GM18858 (cell line): ENCODE measurements around the gene MATN4.

Experiments
- ATAC-seq: cut with Tn5 transposase; IDR thresholded peaks from one replicate; pipeline ENCODE4 v1.9.1; 2021; ENCODE audit not compliant: unreplicated experiment

MATN4 gene

DNA sequence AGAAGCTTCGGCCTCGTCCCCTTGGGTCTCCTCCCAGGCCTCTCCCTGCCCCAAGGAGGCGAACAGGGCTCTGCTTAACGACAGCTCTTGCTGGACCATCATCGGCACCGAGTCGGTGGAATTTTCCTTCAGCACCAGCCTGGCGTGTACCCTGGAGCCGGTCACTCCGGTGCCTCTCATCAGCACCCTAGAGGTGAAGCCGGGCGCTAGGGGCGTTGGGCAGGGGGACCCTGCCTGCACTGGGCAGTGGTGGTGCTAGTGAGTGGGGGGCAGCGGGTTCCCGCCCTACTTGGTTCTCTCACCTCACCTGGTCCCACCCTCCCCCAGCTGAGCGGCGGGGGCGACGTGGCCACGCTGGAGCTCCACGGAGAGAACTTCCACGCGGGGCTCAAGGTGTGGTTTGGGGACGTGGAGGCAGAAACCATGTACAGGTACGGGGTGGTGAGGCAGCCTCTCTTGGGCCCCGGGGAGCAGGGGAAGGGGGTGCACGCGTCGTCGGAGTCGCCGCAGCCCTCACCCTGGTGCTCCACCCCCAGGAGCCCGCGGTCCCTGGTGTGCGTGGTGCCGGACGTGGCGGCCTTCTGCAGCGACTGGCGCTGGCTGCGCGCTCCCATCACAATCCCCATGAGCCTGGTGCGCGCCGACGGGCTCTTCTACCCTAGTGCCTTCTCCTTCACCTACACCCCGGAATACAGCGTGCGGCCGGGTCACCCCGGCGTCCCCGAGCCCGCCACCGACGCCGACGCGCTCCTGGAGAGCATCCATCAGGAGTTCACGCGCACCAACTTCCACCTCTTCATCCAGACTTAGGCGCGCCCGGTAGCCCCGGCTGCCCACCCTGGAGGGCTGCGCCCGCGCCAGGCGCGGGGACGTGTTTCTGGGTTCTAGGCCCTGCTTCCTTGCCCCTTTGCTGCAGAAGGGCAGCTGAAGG is 8.3 kb upstream of the MATN4 start:
- no peak for ATAC-seq

DNA sequence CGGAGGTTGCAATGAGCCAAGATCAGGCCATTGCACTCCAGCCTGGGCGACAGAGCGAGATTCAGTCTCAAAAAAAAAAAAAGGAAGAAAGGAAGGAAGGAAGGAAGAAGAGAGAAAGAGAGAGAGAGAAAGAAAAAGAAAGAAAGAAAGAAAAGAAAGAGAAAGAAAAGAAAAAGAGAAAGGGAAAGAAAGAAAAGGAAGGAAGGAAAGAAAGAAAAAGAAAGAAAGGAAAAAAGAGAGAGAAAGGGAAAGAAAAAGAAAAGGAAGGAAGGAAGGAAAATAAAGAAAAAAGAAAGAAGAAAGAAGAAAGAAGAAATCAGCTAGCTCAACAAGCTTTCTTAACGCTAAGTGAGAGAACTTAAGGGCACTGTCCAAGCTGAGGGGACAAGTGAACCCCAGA is 7.6 kb upstream of the MATN4 start:
- ATAC-seq: no peak

GRCh38 chr20:45313943-45314342 is 5.8 kb upstream of the MATN4 start:
- no peak for ATAC-seq

DNA sequence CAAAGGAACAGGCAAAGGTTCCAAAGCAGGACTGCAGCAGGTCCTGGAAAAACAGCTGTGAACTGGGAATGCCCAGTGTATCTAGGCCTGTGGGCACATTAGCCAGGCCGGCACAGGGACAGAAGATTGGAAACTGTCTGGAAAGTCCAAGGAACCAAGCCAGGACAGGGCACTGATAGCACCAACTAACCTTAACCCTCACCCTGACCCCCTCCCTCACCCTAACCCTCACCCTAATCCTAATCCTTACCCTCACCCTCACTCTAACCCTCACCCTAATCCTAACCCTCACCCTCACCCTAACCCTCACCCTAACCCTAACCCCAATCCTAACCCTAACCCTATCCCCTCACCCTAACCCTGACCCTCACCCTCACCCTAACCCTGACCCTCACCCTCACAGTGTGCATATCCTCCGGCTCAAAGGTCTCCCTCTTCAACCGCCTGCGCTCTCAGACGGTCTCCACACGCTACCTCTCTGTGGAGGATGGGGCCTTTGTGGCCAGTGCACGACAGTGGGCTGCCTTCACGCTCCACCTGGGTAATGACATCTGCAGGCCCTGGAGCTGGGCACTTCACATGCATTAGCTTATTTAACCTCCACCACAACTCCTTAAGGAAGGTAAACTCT is 5.1 kb upstream of the MATN4 start:
- ATAC-seq: no peak

GRCh38 chr20:45312241-45312640 is 4.1 kb upstream of the MATN4 start:
- no peak for ATAC-seq

GRCh38 chr20:45311589-45312211 is 3.6 kb upstream of the MATN4 start:
- ATAC-seq: no peak

- ATAC-seq: no peak
These were observed 976 bp upstream of the MATN4 start for GRCh38 chr20:45309075-45309474.

DNA sequence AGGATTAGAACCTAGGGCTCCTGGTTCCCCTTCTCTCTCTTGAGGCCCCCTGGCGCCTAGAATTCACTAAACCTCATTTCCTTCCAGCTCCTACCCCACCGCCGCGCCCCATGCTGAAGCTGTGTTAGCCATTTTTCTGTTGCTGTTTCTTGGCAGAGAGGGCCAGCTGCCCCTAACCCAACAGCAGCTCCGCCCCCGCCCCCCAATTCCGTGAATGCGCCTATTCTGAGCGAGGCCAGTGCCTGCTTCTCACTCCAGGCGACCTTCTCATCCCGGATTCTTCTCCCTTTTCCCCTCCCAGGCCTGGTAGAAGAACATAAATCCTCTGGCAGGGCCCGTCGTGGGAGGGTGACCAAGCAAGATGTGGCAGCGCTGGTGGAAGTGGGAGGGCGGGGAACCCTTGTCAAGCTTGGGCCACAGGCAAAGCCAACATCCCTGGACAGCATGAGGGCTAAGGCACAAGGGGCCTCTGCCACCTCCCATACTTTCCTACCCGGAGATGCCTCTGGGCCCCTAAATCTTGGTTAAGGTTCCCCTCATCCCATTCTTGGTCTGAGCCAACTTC is 941 bp downstream of the MATN4 start:
- no peak for ATAC-seq

- no peak for ATAC-seq
These were observed 1.6 kb downstream of the MATN4 start, which contains the start of gene RBPJL for GRCh38 chr20:45306431-45306982. RBPJL (plus strand) TSS chr20:45306840; CDS start chr20:45306923, 83 bp downstream.

- no peak for ATAC-seq
These were observed 2.8 kb downstream of the MATN4 start for GRCh38 chr20:45305262-45305661.

DNA sequence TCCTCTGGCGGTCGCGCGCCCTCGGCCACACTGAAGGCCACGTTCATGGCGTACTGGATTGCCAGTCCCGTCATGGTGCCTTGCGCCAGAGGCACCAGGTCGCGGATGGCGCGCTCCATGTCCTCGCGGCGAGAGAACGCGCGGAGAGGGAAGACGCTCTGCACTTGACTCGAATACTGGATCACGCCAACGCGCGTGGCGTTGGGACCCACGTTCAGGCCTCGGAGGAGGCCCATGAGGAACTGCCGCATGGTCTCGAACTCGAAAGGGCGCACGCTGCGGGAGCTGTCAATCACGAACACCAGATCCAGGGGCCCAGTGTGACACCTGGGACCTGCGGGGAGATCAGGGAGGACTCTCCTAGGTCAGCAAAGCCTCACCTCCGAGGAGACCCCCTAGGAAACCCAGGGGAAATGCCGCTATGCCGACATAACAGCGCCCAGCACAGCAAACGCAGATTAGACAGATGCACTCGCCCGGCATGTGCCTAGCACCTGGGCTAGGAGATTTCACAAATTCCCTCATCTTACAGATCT is 3.6 kb downstream of the MATN4 start:
- no peak for ATAC-seq

DNA sequence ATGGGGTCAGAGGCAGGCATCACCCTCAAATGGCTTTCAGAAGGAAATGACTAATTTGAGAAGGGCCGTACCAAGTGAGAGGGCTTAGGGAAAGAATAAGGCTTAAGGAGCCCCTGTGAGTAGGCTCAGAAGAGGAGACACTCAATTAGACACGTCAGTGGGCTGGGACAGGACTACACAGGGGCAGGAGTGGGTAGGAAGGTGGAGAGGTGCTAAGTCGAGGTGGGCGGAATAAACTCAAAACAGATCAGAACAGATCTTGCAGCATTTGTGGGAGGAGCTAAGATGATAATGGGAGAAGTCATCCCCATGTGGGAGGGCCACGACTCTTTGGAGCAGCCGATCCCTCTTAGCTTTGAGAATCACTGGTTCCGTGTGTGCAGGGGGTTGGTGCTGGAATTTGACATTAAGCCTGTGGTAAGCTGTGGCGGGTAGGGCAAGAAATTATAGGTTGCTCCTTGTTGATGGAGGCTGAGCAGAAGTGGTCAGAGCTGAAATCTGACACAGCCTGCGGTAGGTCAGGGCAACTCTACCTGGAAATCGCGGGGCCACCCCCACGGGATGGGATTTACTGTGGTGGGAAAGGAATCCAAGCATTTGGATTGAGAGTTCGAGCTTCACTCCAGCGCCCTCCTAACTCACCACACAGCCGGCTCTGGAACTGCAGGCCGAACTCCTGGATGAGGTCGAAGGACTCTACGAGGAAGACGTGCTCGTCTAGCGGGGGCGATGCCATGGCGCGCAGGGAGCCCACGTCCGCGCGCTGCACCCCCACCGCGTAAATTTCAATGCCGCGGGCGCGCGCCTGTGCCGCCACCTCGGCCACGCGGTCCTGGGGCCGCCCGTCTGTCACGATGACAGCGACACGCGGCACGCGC is 4.3 kb downstream of the MATN4 start:
- ATAC-seq: no peak

GRCh38 chr20:45301824-45302271 is 6.3 kb downstream of the MATN4 start:
- no peak for ATAC-seq

DNA sequence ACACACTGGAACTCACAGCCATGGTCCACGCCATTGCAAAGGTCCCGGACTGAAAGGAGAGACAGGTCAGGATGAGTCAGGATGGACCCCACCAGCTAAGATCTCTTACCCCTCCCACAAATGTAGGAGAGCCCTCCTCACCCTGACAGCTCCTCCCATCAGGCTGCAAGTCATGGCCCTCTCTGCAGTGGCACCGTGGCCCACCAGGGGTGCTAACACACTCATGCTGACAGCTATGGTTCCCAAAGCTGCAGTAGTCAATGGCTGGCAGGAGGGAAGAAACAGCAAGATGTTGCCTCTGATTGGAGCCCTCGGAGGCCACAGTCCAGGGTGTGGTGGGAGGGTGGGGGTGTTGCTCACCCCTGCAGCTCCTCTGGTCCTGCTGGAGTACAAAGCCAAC is 7.1 kb downstream of the MATN4 start:
- ATAC-seq: no peak

- no peak for ATAC-seq
These were observed 8.3 kb downstream of the MATN4 start for GRCh38 chr20:45299786-45300185.

DNA sequence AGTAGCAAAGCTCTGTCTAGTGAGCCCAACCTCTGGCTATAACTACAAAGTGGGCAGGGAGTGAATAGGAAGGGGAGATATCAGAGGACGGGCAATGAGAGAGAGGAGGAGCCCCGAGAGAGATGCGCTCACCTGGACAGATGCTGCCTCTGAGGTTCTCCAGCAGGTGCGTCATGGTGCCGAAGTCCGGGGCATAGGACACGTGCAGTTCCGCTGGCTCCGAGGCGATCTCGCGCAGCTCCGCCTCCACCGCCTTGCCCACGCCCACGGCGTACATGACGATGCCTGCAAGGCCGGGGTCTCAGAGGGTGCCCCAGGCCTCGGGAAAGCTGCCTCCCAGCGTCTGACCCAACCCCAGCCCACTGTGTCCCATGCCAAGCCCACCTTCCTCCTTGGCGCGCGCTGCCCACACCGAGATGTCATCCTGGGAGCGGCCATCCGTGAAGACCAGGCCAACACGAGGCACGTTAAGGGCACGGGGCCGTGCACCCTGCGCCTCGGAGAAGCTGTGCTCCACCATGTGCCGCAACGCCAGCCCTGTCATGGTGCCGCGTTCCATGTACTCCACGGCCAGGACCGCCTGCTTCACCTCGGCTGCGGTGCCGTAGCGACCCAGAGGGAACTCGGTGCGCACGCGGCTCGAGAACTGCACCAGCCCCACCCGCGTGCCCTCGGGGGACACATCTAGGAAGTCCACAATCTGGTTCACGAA is 10.2 kb downstream of the MATN4 start:
- ATAC-seq: no peak

DNA sequence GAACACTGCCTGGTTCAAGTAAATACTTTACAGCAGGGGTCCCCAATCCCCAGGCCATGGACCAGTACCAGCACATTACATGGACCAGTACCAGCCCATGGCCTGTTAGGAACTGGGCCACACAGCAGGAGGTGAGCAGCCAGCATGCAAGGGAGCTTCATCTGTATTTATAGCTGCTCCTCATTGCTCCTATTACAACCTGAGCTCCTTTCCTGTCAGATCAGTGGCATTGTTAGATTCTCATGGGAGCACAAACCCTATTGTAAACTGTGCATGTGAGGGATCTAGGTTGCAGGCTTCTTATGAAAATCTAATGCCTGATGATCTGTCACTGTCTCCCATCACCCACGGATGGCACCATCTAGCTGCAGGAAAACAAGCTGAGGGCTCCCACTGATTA is 13.4 kb downstream of the MATN4 start:
- ATAC-seq: no peak

- ATAC-seq: no peak
These were observed 14.1 kb downstream of the MATN4 start for GRCh38 chr20:45294003-45294368.
